GM18520 (cell line): ENCODE data around the gene ZNF853.
"Not testable (repeated sequence)": the region's sequence is repeated elsewhere in the genome, so short reads cannot be mapped to it uniquely, and the experiment has no call there.

Experiments used
- ATAC-seq: cut with Tn5 transposase; IDR thresholded peaks from one replicate; pipeline ENCODE4 v1.9.1; 2021; ENCODE audit not compliant: unreplicated experiment

The ZNF853 gene

GRCh38 chr7:6614953-6615722 is at the start of gene ZNF853:
TSS of gene ZNF853 (plus strand) at chr7:6615610. CDS start at chr7:6616175, 565 bp downstream.
- ATAC-seq, result no peak

- no peak for ATAC-seq
These were observed 49.8 kb upstream of the ZNF853 start for GRCh38 chr7:6565655-6566054.

GRCh38 chr7:6567886-6568285 is 47.5 kb upstream of the ZNF853 start:
- ATAC-seq, result no peak

DNA sequence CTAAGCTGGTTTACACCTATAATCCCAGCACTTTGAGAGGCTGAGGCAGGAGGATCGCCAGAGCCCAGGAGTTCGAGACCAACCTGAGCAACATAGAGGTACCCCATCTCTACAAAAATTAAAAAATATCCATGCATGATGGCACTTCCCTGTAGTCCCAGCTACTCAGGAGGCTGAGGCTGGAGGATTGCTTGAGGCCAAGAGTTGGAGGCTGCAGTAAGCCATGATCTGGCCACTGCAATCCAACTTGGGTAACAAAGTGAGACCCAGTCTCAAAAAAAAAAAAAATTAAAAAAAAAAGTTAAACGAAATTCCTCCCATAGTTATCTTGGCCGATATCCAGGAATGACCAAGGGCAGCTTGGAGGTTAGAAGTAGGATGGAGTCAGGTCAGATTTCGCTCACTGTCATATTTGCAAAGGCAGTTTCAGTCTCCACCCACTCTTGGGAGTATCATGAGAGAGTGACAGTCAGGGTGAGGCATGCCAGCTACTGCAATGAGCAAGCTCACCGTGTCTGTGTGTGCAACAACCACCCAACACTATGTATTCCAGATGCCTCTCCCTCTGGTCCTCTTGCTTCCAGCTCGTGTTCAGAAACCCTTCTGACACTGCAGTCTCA is 44.1 kb upstream of the ZNF853 start:
- no peak for ATAC-seq

DNA sequence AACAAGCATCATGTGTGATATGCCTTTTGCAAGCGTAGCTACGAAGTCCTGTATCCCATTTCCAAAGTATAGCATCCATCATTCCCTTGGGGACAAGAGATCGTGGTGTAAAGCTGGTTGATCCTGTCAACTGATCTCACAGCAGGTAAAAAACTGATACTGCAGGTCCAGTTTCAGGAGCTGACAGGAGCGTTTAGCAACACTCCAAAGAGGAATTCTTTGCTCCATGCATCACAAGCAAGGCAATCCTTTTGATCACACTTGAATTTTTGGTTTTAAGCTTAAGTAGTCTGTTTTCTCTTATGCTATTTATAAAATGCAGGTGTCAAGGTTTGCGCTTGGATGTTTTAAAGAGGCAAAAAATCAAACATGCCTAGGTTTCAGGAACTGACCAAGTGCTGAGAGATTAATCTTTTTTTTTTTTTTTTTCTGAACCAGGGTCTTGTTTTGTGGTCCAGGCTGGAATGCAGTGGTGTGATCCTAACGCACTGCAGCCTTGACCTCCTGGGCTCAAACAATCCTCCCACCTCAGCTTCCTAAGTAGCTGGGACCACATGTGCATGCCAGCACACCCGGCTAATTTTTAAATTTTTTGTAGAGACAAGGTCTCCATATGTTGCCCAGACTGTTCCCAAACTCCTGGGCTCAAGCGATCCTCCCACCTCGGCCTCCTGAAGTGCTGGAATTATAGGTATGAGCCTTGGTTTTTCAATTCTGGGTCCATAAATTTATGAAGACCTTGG is 40.0 kb upstream of the ZNF853 start:
- no peak for ATAC-seq

GRCh38 chr7:6576024-6576866 is 39.2 kb upstream of the ZNF853 start:
- no peak for ATAC-seq

- ATAC-seq, result not testable (repeated sequence)
These were observed 38.5 kb upstream of the ZNF853 start for GRCh38 chr7:6576867-6577368.

GRCh38 chr7:6577369-6578113 is 37.9 kb upstream of the ZNF853 start, which contains the start of gene ZDHHC4:
TSS of gene ZDHHC4 (plus strand) at chr7:6577454. CDS start at chr7:6580562, 3,108 bp downstream.
- ATAC-seq, result peak; percentile 97

DNA sequence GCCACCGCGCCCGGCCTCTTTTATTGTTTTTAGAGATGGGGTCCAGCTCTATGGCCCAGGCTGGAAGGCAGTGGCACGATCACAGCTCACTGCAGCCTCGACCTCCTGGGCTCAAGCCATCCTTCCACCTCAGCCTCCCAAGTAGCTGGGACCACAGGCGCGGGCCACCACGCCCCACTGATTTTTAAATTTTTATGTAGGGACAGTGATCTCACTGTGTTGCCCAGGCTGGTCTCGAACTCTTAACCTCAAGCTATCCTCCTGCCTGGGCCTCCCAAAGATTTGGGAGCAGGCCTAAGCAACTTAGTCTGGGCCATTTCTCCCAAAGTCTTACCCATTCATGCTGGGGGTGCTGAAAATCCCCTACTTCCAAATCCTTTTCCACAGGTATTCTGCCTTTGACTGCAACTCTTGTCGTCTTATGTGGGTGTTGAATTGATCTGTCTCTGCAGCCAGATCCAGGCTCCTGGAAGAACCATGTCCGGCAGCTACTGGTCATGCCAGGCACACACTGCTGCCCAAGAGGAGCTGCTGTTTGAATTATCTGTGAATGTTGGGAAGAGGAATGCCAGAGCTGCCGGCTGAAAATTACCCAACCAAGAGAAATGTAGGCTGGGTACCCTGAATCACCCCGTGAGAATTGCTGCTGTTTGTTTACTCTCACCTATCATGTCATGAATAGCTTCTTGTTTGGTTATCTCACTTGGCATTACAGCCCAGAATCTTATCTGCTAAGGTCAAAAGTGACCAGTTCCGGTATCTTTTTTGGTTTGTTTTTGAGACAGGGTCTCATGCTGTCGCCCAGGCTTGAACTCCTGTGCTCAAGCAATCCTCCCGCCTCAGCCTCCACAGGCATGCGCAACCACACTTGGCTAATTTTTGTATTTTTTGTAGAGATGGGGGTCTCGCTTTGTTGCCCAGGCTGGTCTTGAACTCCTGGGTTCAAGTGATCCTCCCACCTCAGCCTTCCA is 37.0 kb upstream of the ZNF853 start:
- ATAC-seq, result no peak

DNA sequence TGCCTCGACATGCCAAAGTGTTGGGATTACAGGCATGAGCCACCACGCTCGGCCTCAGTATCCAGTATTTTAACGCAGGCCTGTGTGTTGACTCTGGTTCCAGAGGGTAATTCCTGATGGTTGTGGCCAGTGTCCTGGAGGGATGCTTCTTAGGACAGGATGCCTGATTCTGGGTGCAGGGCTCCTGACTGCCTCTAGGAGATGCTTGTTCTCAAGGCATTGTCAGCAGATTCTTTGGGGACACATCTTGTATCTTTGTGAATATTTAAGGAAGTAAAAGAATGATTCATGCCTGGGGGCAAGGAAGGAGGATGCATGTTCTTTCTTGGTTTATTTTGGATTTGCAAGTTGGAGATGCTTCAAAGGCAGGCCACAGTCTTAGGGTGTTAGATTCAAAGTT is 36.0 kb upstream of the ZNF853 start:
- no peak for ATAC-seq

GRCh38 chr7:6585746-6586432 is 29.5 kb upstream of the ZNF853 start:
- ATAC-seq, result not testable (repeated sequence)

GRCh38 chr7:6588566-6588965 is 26.8 kb upstream of the ZNF853 start:
- ATAC-seq, result no peak

- ATAC-seq, result no peak
These were observed 26.1 kb upstream of the ZNF853 start for GRCh38 chr7:6589151-6589828.

DNA sequence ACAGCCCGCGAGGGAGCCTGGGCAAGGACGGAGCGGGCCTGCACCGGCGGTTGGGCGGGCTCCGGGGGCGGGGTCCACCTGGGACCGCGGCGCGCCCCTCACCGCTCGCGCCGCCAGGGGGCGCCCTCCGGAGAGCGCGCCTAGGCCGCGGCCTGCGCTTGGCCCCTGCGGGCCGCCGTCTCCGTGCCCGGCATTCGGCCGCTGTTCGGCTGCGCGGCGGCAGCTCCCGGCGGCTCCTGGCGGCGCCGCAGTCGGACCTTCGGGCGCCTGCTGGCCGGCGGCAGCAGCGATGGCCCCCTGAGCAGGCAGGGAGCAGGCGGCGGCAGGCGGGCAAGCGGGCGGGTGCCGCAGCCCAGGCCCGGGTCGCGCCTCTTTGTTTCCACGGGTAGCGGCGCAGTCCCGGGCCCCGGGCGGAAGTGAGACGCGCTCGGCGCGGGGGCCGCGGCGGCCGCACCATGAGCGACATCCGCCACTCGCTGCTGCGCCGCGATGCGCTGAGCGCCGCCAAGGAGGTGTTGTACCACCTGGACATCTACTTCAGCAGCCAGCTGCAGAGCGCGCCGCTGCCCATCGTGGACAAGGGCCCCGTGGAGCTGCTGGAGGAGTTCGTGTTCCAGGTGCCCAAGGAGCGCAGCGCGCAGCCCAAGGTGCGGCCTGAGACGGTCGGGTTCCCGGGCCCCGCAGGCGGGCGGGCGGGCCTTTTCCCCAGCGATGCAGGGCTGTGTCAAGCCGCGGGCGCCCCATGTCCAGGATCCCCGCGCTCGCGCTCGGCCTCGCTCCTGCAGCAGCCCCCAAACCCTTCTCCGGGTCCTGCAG is 25.4 kb upstream of the ZNF853 start, which contains the start of gene INTS15:
INTS15 (plus strand) TSS at position 193 of the 816 bp plus-strand sequence; CDS start at position 456, 263 bp downstream.
- ATAC-seq, result peak; percentile 82

- ATAC-seq, result no peak
These were observed 24.7 kb upstream of the ZNF853 start for GRCh38 chr7:6590645-6591110.

- ATAC-seq, result no peak
These were observed 15.3 kb upstream of the ZNF853 start for GRCh38 chr7:6600093-6600492.

DNA sequence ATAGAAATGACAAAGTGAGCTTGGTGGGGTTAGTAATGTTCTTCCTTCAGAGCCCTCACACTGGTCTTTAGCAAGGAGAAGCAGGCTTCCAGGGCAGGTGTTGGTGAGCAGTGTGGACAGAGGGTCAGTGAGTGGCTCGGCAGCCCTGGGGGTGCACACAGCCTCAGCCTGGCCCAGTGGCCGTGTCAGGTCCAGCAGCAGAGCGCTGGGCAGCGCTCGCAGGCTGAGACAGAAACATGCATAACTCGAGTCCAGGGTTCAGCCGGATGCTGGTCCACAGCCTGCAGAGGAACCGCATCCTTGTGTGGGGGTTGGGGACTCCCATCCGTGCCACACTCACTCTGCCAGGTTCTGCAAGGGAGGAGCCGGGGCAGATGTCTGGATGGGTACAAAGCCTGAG is 11.0 kb upstream of the ZNF853 start:
- ATAC-seq, result no peak
